Adipocyte (in vitro differentiated cells): ENCODE data around the gene MIA3.

ENCODE experiments used
- DNase-seq: peaks from one replicate; pipeline ENCODE4 v3.0.0-alpha.2; 2015; ENCODE audit warnings: low read depth
- H3K27me3 ChIP-seq: replicated peaks from 2 replicates; pipeline ENCODE4 v1.7.0; 2013; ENCODE audit warnings: mild to moderate bottlenecking, low read length, moderate library complexity; ENCODE audit not compliant: control insufficient read depth, insufficient read depth
- H3K36me3 ChIP-seq: 2 replicates; pipeline ENCODE4 v1.7.0; 2013; ENCODE audit warnings: low read length, mild to moderate bottlenecking, moderate library complexity; ENCODE audit not compliant: control insufficient read depth, insufficient read depth, severe bottlenecking
- H3K4me1 ChIP-seq: 2 replicates; pipeline ENCODE4 v1.7.0; 2013; ENCODE audit warnings: mild to moderate bottlenecking, low read length, moderate library complexity; ENCODE audit not compliant: control insufficient read depth, insufficient read depth
- H3K4me3 ChIP-seq: 2 replicates; pipeline ENCODE4 v1.7.0; 2013; ENCODE audit warnings: mild to moderate bottlenecking, low read length, moderate library complexity
- H3K9ac ChIP-seq: 2 replicates; pipeline ENCODE4 v1.7.0; 2013; ENCODE audit warnings: mild to moderate bottlenecking, low read length, moderate library complexity
- H3K9me3 ChIP-seq: 2 replicates; pipeline ENCODE4 v1.7.0; 2013; ENCODE audit warnings: mild to moderate bottlenecking, low read length, moderate library complexity; ENCODE audit not compliant: control insufficient read depth

Gene MIA3

DNA sequence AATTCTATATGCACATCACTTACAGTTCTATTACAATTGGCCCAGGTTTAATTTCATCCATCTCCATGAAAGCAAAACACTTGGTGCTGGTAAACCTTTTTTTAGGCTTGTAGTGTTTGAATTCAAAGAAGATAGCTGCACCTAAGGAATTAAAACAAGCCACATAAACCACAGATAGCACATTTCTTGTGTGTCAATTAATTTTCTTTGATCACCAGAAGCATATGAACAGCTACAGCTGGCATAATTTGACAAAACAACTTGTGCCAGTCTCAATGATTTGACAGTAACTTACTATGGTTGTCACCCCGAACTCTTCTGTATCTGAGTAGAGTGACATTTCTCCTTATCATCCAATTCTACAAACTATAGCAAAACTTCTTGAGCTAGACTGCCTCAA, 52.2 kb downstream of the MIA3 start:
- Histone ChIP-seq H3K9ac (no peak overlapping the region), H3K4me1 (peaks cover 24% of the 10 kb centered on the region), H3K9me3 (no peaks in the 10 kb centered on the region), H3K4me3 (no peak overlapping the region), H3K36me3 (peaks cover 68% of the 10 kb centered on the region), H3K27me3 (no peaks in the 10 kb centered on the region)
- no peak for DNase-seq

GRCh38 chr1:222680080-222680479, 62.2 kb downstream of the MIA3 start:
- DNase-seq: no peak
- Histone ChIP-seq H3K36me3 (peaks cover 65% of the 10 kb centered on the region), H3K4me3 (no peak overlapping the region)

DNA sequence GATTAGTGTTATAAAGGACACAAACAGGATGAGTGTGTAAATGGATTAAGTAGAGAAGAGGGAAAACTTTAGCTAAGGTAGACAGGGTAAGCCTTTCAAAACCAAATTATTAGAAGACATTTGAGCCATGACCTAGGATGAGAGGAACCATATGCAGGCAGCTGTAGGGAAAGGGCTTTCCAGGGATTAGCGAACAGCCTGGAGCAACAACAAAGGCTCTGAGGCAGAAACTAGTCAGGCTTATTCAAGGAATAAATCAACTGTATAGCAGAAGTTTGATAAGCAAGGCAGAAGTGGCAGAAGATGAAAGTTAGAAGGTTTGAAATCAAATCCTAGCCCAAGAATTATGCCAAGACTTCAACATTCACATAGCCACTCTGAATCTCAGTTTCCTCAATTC, 73.1 kb downstream of the MIA3 start:
- H3K36me3 ChIP-seq: peaks cover 57% of the 10 kb centered on the region
- H3K4me1 ChIP-seq: no peaks in the 10 kb centered on the region
- no peak for DNase-seq
- no peaks in the 10 kb centered on the region for H3K9me3 ChIP-seq
- H3K27me3 ChIP-seq: no peaks in the 10 kb centered on the region
- H3K9ac ChIP-seq: no peak overlapping the region
- no peak overlapping the region for H3K4me3 ChIP-seq

More at GRCh38 chr1:222680080-222680479, 62.2 kb downstream of the MIA3 start:
- Histone ChIP-seq H3K27me3 (no peaks in the 10 kb centered on the region), H3K4me1 (no peaks in the 10 kb centered on the region), H3K9ac (no peak overlapping the region), H3K9me3 (no peaks in the 10 kb centered on the region)

DNA sequence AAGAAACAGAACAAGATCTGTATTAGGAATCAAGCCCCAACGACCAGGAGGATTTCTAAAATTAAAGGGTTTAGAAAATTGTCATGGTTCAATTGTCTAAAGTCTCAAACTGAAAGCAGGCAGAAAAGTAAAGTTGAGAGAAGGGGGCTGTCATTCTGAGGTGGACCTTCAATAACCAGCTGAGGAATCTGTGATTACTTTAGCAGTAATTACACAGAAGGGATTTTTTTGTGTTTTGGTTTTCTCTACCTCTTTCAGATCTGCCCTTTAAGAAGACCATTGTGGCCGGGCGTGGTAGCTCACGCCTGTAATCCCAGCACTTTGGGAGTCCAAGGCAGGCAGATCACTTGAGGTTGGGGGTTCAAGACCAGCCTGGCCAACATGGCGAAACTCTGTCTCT, 77.0 kb downstream of the MIA3 start:
- Histone ChIP-seq H3K4me3 (no peak overlapping the region), H3K27me3 (no peaks in the 10 kb centered on the region), H3K9me3 (no peaks in the 10 kb centered on the region), H3K36me3 (peaks cover 43% of the 10 kb centered on the region), H3K9ac (no peak overlapping the region), H3K4me1 (peaks cover 12% of the 10 kb centered on the region)
- DNase-seq: no peak

- no peak for DNase-seq
Measured at GRCh38 chr1:222696741-222697140, 78.8 kb downstream of the MIA3 start.

DNA sequence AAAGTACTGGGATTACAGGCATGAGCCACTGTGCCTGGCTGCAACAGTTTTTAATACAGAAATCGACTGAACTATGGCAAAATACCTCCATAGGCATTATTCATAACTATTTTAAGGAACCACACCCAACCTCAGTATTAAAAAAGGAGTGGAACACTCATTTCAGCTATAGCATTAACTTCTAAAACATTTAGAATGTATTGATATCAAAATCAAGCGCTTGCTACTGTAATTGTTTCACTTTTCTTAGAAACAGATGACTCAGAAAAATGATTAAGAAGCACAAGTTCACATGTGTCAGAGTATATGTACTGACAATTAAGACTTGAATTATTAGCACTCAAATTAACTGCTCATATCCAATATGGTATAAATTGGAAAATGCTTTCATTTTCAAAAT, 79.3 kb downstream of the MIA3 start:
- Histone ChIP-seq H3K4me1 (peaks cover 12% of the 10 kb centered on the region), H3K9me3 (no peaks in the 10 kb centered on the region), H3K9ac (no peak overlapping the region), H3K4me3 (no peak overlapping the region), H3K36me3 (peaks cover 48% of the 10 kb centered on the region), H3K27me3 (no peaks in the 10 kb centered on the region)
- no peak for DNase-seq

More at GRCh38 chr1:222696741-222697140, 78.8 kb downstream of the MIA3 start:
- peaks cover 48% of the 10 kb centered on the region for H3K36me3 ChIP-seq
- no peak overlapping the region for H3K9ac ChIP-seq
- no peaks in the 10 kb centered on the region for H3K9me3 ChIP-seq
- no peaks in the 10 kb centered on the region for H3K27me3 ChIP-seq
- H3K4me3 ChIP-seq: no peak overlapping the region
- H3K4me1 ChIP-seq: peaks cover 12% of the 10 kb centered on the region

DNA sequence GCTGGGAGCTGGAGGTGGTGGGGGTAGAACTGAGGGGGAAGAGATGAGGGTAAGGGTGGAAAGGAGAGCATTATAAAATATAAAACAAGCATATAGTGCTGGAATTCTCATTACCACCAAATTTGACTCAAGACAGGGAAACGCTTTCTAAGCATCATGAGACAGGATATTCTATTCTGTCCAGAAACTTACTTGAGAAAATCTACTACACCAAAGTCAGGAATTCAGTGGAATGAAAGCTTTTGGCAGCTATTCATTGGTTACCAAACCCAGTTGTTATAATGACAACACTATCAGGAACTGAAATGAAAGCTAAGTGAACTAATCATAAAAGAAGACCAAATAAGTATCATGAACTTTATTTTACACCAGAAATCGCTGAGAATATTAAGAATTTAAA, 79.9 kb downstream of the MIA3 start:
- Histone ChIP-seq H3K4me3 (peak overlapping the region; percentile 40), H3K27me3 (no peaks in the 10 kb centered on the region), H3K4me1 (peaks cover 12% of the 10 kb centered on the region), H3K9ac (no peak overlapping the region), H3K36me3 (peaks cover 48% of the 10 kb centered on the region), H3K9me3 (no peaks in the 10 kb centered on the region)
- peak; percentile 53 for DNase-seq

GRCh38 chr1:222702210-222702609, 84.3 kb downstream of the MIA3 start:
- H3K4me1 ChIP-seq: peaks cover 11% of the 10 kb centered on the region
- no peak overlapping the region for H3K4me3 ChIP-seq
- no peak for DNase-seq
- peaks cover 36% of the 10 kb centered on the region for H3K36me3 ChIP-seq
- H3K9ac ChIP-seq: no peak overlapping the region
- H3K27me3 ChIP-seq: no peaks in the 10 kb centered on the region
- peaks cover 6% of the 10 kb centered on the region for H3K9me3 ChIP-seq

DNA sequence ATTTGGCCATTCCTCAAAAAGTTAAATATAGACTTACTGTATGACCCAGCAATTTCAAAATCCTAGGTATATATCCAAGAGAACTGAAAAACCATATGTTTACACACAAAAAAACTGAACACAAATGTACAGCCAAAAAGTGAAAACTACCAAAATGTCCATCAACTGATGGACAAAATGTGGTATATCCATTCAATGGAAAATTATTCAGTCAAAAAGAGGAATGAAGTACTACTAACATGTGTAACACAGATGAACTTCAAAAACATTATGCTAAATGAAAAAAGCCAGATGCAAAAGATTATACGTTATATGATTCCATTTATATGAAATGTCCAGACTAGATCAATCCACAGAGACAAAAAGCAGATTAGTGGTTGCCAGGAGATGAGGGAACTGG, 86.4 kb downstream of the MIA3 start:
- no peaks in the 10 kb centered on the region for H3K27me3 ChIP-seq
- H3K36me3 ChIP-seq: peaks cover 30% of the 10 kb centered on the region
- H3K9me3 ChIP-seq: peaks cover 6% of the 10 kb centered on the region
- H3K9ac ChIP-seq: no peak overlapping the region
- no peak overlapping the region for H3K4me3 ChIP-seq
- H3K4me1 ChIP-seq: peaks cover 2% of the 10 kb centered on the region
- DNase-seq: no peak

- peaks cover 6% of the 10 kb centered on the region for H3K9me3 ChIP-seq
- H3K4me1 ChIP-seq: peaks cover 14% of the 10 kb centered on the region
- DNase-seq: no peak
- peaks cover 11% of the 10 kb centered on the region for H3K36me3 ChIP-seq
- H3K27me3 ChIP-seq: no peaks in the 10 kb centered on the region
- no peak overlapping the region for H3K9ac ChIP-seq
- H3K4me3 ChIP-seq: no peak overlapping the region
Measured at GRCh38 chr1:222706815-222707214, 88.9 kb downstream of the MIA3 start.

DNA sequence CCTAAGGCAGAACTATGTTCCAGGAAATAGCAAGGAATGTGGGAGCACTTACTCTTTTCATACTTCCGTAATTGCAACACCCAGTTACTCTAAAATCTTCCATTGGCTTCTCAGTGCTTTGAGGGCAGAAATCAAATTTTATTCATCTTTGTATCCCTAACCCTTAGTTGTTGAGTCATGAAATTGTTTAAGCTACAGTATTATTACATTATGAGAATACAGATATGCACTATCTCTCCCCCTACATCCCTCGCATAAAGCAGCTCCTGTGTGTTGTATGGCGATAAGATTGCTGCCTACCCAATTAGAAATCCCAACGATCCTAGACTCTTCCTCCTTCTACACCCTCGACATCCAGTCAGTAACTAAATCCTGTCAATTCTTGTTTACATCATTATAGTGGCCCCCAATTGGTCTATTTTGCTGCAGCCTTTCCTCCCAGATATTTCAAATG, 91.8 kb downstream of the MIA3 start:
- no peaks in the 10 kb centered on the region for H3K9me3 ChIP-seq
- no peak overlapping the region for H3K9ac ChIP-seq
- peak overlapping the region; percentile 92 for H3K4me3 ChIP-seq
- H3K4me1 ChIP-seq: peaks cover 19% of the 10 kb centered on the region
- peak; percentile 32 for DNase-seq
- H3K27me3 ChIP-seq: no peaks in the 10 kb centered on the region
- H3K36me3 ChIP-seq: no peaks in the 10 kb centered on the region
